NT2/D1 (cell line): ENCODE data around the gene MRPL21.

Experiments
- SUZ12 ChIP-seq: IDR thresholded peaks from 2 replicates; pipeline ENCODE4 v1.6.1; 2011; ENCODE audit not compliant: insufficient read length, insufficient read depth; ENCODE audit errors: extremely low read depth
- YY1 ChIP-seq: IDR thresholded peaks from 2 replicates; pipeline ENCODE4 v1.6.1; 2011; ENCODE audit not compliant: insufficient read length, insufficient read depth

DNA sequence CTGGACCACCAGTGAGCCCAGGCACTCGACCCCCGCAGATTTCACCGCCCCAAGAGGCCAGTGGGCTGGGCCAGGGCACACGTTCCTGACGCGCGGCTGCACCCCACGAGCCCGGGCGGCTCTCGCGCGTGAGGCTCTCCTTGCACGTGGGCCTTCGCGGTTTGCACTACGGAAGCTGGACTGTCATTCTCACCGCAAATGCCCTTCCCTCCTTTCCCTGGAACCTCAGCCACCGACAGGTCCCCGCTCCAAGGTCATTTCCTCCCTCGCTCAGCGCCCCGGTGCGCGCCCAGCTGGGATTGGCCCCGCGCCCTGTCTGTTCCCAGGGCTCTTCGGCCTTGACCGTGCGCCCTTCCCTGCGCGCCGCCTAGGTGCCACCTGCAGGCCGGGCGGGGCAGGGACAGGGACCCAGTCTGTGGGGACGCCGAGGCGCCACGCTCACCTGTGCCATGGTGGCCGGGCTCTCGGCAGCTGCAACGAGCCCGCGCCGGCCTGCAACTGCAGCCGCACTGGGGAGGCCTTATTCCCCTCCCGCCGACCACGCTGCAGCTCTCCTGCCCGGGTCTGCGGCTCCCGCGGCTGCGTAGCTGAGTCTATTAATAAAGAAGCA, 59.8 kb downstream of the MRPL21 start:
- TF ChIP-seq SUZ12: no peak
- TF ChIP-seq YY1: no peak
